Nephron progenitor cell (in vitro differentiated cells): ENCODE measurements around the gene SLC35F1.

Experiments used
- DNase-seq: peaks from one replicate; pipeline ENCODE4 v3.0.0; 2021
- H3K27ac Mint-ChIP-seq: 2 replicates; pipeline ENCODE4 v1.8.0; 2021; ENCODE audit warnings: mild to moderate bottlenecking, moderate library complexity, mixed read lengths
- H3K27me3 Mint-ChIP-seq: 2 replicates; pipeline ENCODE4 v1.8.0; 2021; ENCODE audit warnings: mild to moderate bottlenecking, low read depth, mixed read lengths; ENCODE audit not compliant: poor library complexity
- H3K36me3 Mint-ChIP-seq: 2 replicates; pipeline ENCODE4 v1.8.0; 2021; ENCODE audit warnings: low read depth, mixed read lengths
- H3K4me1 Mint-ChIP-seq: 2 replicates; pipeline ENCODE4 v1.8.0; 2021; ENCODE audit warnings: mixed read lengths
- H3K4me3 Mint-ChIP-seq: 2 replicates; pipeline ENCODE4 v1.8.0; 2021; ENCODE audit warnings: mild to moderate bottlenecking, moderate library complexity, mixed read lengths
- H3K9me3 Mint-ChIP-seq: 2 replicates; pipeline ENCODE4 v1.8.0; 2021; ENCODE audit warnings: mild to moderate bottlenecking, moderate library complexity, mixed read lengths
- TF ChIP-seq, protein P1 (sequence below): fragments of 200-600 bp; sonication (generic); IDR thresholded peaks from 2 replicates; pipeline ENCODE4 v1.5.0; 2021; ENCODE audit warnings: antibody characterized with exemption

SLC35F1 gene

GRCh38 chr6:118284736-118285360 lies 377.8 kb downstream of the SLC35F1 start:
- H3K27me3 Mint-ChIP-seq: no peaks in the 10 kb centered on the region
- TF ChIP-seq, protein P1, sequence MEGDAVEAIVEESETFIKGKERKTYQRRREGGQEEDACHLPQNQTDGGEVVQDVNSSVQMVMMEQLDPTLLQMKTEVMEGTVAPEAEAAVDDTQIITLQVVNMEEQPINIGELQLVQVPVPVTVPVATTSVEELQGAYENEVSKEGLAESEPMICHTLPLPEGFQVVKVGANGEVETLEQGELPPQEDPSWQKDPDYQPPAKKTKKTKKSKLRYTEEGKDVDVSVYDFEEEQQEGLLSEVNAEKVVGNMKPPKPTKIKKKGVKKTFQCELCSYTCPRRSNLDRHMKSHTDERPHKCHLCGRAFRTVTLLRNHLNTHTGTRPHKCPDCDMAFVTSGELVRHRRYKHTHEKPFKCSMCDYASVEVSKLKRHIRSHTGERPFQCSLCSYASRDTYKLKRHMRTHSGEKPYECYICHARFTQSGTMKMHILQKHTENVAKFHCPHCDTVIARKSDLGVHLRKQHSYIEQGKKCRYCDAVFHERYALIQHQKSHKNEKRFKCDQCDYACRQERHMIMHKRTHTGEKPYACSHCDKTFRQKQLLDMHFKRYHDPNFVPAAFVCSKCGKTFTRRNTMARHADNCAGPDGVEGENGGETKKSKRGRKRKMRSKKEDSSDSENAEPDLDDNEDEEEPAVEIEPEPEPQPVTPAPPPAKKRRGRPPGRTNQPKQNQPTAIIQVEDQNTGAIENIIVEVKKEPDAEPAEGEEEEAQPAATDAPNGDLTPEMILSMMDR: peak; percentile 15
- DNase-seq: no peak
- no peaks in the 10 kb centered on the region for H3K9me3 Mint-ChIP-seq
- no peak overlapping the region for H3K4me3 Mint-ChIP-seq
- peaks cover 6% of the 10 kb centered on the region for H3K4me1 Mint-ChIP-seq
- no peaks in the 10 kb centered on the region for H3K36me3 Mint-ChIP-seq
- H3K27ac Mint-ChIP-seq: no peak overlapping the region

DNA sequence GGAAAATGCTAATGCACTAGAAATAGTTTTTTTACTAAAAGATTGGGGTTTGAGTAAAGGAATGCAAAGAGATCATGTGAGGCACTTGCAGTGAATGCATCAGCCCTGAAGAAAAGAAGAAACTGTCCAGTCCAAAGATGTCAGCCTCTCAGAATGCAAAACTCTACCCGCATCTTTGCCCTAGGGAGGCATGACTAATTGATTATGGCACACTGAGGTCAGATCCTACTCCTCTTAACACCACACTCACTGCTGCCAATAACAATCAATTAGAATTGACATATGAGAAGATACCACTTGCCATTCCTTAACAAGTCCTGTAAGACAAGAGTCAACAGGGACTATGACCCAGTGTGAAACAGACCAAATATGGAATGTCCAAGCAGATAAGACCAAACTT lies 378.7 kb downstream of the SLC35F1 start:
- H3K4me1 Mint-ChIP-seq: peaks cover 6% of the 10 kb centered on the region
- no peak overlapping the region for H3K4me3 Mint-ChIP-seq
- no peaks in the 10 kb centered on the region for H3K9me3 Mint-ChIP-seq
- TF ChIP-seq, protein P1: no peak
- H3K36me3 Mint-ChIP-seq: no peaks in the 10 kb centered on the region
- H3K27me3 Mint-ChIP-seq: no peaks in the 10 kb centered on the region
- DNase-seq: no peak
- H3K27ac Mint-ChIP-seq: no peak overlapping the region

DNA sequence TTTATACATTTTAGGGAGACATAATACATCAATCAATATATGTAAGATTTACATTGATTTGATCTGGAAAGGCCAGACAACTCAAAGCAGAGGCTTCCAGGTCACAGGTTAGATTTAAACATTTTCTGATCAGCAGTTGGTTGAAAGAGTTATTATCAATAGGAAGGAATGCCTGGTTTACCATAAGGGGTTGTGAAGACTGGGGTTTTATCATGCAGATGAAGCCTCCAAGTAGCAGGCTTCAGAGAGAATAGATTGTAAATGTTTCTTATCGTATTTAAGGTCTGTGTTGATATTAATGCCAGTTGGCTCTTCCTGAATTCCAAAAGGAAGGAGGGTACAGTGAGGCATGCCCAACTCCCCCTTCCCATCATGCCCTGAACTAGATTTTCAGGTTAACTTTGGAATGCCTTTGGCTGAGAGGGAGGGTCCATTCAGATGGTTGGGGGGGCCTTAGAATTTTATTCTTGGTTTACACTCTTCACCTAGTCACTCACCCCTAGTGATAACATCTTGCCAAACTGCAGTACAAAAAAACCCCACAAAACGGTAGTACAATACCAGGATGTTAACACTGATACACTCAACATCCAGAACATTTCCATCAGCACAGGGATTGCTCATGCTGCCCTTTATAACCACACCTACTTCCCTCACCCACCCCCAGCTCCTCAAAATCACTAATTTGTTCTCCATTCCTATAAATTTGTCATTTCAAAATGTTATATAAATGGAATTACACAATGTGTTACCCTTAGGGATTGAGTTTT lies 381.5 kb downstream of the SLC35F1 start:
- TF ChIP-seq, protein P1: no peak
- H3K9me3 Mint-ChIP-seq: no peaks in the 10 kb centered on the region
- no peaks in the 10 kb centered on the region for H3K36me3 Mint-ChIP-seq
- DNase-seq: no peak
- H3K27me3 Mint-ChIP-seq: no peaks in the 10 kb centered on the region
- no peak overlapping the region for H3K27ac Mint-ChIP-seq
- H3K4me1 Mint-ChIP-seq: peaks cover 14% of the 10 kb centered on the region
- no peak overlapping the region for H3K4me3 Mint-ChIP-seq

DNA sequence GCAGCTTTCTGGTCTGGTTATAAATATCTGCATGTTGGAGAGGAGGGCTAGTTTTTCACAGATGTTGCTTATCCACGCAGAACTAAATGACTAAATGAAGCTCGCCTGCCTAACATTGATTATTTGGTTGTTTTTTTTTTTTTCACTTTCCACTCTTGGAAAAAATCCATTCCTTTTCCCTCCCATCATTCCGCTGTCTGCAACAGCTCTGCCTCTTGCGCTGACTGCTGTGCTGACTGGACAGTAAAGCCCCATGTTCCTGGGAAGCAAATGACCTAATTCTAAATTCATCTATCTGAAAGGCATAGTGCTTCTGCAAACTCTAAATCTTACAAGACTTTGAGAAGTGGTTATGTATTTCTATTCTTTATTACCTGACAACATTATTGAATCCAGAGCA lies 385.5 kb downstream of the SLC35F1 start:
- Mint-ChIP-seq H3K4me1 (peaks cover 8% of the 10 kb centered on the region), H3K27ac (peak overlapping the region; percentile 12), H3K36me3 (no peaks in the 10 kb centered on the region), H3K27me3 (no peaks in the 10 kb centered on the region), H3K4me3 (no peak overlapping the region), H3K9me3 (no peaks in the 10 kb centered on the region)
- no peak for DNase-seq
- TF ChIP-seq, protein P1: no peak

- TF ChIP-seq, protein P1: no peak
Measured at GRCh38 chr6:118294906-118295305, 387.8 kb downstream of the SLC35F1 start.

DNA sequence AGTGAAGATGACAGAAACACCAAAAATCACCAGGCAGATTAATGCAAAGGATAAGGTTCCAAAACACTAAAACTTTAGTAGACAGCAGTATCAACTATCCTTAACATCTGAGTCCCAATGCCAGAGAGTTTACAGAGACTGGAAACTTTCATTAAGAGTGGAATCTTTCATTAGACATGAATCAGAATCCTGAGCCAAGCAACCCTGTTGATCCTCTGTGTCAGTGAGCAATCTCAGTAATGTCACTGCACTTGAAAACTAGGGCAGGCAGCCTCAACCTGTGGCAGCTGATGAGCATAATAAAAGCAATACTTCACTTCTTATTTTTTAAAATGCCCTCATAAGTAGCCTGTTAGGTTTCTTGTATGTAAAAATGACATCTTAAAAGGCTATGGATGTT lies 388.3 kb downstream of the SLC35F1 start:
- H3K4me1 Mint-ChIP-seq: peaks cover 21% of the 10 kb centered on the region
- DNase-seq: no peak
- H3K9me3 Mint-ChIP-seq: no peaks in the 10 kb centered on the region
- TF ChIP-seq, protein P1: no peak
- no peak overlapping the region for H3K4me3 Mint-ChIP-seq
- no peaks in the 10 kb centered on the region for H3K36me3 Mint-ChIP-seq
- no peak overlapping the region for H3K27ac Mint-ChIP-seq
- no peaks in the 10 kb centered on the region for H3K27me3 Mint-ChIP-seq

More at GRCh38 chr6:118294906-118295305, 387.8 kb downstream of the SLC35F1 start:
- H3K9me3 Mint-ChIP-seq: no peaks in the 10 kb centered on the region
- no peaks in the 10 kb centered on the region for H3K27me3 Mint-ChIP-seq
- DNase-seq: no peak
- H3K27ac Mint-ChIP-seq: no peak overlapping the region
- H3K4me1 Mint-ChIP-seq: peaks cover 21% of the 10 kb centered on the region
- H3K36me3 Mint-ChIP-seq: no peaks in the 10 kb centered on the region
- no peak overlapping the region for H3K4me3 Mint-ChIP-seq
